AG10803 (cell line): Measurements from ENCODE around the gene CTRB1.

Experiments used
- DNase-seq: peaks from one replicate; pipeline ENCODE4 v3.0.0; 2010; ENCODE audit warnings: low read depth
- H3K4me3 ChIP-seq: 2 replicates; pipeline ENCODE4 v1.5.1; 2011; ENCODE audit warnings: mild to moderate bottlenecking, low read length, control low read depth
- TF ChIP-seq, protein P1 (sequence below): conservative IDR thresholded peaks from 2 replicates; pipeline ENCODE4 v1.5.1; 2011; ENCODE audit warnings: mild to moderate bottlenecking, low read length, control low read depth, inconsistent platforms

The CTRB1 gene

DNA sequence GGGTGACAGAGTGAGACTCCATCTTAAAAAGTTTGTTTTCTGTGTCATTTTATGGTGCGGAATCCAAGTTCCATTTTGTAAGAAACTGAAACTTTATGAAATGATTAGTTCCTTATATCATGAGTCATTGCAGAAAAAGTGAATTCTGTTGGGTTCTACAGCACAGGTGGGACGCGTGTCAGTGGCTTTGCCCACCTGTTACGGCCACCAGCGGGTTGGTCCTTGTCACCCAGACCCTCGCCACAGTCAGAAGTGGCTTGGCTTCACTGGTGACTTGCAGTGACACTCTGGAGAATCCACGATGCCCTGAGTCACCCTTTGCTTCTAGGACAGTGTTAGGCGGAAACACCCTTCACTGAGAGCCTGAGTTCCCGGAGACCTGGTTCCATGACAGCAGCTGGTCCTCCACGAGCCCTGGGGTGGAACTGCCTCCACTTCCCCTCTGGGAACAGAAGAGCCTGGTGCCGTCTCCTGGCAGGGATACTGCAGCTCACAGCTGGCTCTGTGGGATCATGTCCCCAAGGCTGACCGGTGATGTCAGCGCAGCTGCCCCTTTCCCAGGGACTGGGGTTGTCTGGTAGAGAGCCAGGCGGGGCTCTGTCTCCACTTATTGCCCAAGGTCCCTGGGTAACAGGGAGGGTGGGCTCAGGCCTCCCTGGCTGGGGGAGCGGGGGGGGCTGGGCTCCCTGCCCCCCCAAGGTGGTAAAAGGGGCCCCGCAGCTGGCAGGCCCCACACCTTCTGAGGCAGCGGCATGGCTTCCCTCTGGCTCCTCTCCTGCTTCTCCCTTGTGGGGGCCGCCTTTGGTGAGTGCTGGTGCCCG, at the start of gene CTRB1:
CTRB1 (plus strand) TSS at position 733 of the 821 bp plus-strand sequence; CDS start at position 753, 20 bp downstream.
- H3K4me3 ChIP-seq = no peak within 1 kb of the TSS
- TF ChIP-seq, protein P1, sequence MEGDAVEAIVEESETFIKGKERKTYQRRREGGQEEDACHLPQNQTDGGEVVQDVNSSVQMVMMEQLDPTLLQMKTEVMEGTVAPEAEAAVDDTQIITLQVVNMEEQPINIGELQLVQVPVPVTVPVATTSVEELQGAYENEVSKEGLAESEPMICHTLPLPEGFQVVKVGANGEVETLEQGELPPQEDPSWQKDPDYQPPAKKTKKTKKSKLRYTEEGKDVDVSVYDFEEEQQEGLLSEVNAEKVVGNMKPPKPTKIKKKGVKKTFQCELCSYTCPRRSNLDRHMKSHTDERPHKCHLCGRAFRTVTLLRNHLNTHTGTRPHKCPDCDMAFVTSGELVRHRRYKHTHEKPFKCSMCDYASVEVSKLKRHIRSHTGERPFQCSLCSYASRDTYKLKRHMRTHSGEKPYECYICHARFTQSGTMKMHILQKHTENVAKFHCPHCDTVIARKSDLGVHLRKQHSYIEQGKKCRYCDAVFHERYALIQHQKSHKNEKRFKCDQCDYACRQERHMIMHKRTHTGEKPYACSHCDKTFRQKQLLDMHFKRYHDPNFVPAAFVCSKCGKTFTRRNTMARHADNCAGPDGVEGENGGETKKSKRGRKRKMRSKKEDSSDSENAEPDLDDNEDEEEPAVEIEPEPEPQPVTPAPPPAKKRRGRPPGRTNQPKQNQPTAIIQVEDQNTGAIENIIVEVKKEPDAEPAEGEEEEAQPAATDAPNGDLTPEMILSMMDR = no peak
- no peak for DNase-seq

DNA sequence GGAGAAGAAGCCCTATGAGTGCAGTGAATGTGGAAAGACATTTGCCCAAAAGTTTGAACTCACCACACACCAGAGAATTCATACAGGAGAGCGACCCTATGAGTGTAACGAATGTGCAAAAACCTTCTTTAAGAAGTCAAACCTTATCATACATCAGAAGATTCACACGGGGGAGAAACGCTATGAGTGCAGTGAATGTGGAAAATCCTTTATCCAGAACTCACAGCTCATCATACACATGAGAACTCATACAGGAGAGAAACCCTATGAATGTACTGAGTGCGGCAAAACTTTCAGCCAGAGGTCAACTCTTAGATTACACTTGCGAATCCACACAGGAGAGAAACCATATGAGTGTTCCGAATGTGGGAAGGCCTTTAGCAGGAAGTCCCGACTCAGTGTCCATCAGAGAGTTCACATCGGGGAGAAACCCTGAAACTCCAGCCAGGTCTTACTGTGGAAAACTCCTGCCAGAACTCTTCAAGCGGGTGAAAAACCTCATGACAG, 48.8 kb upstream of the CTRB1 start:
- no peak for DNase-seq
- TF ChIP-seq, protein P1 = no peak
- H3K4me3 ChIP-seq = no peak overlapping the region

DNA sequence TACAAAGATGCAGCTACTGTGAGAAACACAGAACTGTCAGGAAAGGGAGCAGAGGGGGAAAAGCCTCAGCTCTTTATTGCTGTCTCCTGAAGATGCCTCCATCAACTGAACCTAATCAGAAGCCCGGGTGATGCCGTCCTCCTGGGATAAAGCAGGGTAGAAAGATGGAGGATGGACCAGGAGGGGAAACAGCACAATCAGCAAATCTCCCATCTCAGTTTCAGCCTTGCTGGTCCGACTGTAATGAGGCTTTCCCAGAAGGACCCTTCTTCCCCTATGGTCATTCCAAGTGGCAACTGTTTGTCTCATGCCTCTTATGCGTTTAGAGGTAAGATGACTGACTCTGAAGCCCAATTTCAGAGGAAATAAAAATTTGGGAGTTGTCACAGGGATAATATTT, 46.2 kb upstream of the CTRB1 start:
- DNase-seq = no peak
- TF ChIP-seq, protein P1 = no peak
- H3K4me3 ChIP-seq = no peak overlapping the region

DNA sequence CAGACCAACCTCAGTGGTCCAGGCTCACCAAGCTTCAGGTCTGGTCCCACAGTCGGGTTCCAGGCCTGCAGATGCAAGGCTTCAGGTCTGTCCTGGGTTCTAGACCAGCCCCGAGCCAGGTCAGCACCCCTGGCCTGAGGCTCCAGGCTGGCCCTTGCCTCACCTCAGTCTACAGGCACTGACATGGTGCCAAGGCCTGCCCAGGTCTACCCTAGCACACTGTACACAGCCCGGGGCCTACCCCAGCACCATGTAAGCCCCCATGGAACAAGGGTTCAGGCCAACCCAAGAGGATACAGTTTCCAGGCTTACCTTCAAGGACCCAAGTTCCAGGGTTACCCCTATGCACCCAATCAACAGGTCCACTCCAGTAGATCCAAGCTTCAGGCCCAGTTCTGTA, 43.7 kb upstream of the CTRB1 start:
- TF ChIP-seq, protein P1 = no peak
- no peak overlapping the region for H3K4me3 ChIP-seq
- DNase-seq = no peak

DNA sequence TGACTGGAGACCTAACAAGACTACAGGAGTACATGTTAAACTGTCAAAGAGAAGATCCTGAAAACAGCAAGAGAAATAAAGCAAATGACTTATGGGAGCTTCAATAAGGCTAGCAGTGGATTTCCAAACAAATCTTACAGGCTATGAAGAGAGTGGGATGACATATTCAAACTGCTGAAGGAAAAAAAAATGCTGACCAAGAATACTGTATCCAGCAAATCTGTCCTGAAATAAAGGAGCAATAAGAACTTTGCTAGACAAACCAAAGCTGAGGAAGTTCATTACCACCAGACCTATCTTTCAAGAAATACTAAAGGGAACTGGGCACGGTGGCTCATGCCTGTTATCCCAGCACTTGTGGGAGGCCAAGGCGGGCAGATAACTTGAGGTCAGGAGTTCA, 41.9 kb upstream of the CTRB1 start:
- H3K4me3 ChIP-seq = no peak overlapping the region
- DNase-seq = no peak
- TF ChIP-seq, protein P1 = no peak

DNA sequence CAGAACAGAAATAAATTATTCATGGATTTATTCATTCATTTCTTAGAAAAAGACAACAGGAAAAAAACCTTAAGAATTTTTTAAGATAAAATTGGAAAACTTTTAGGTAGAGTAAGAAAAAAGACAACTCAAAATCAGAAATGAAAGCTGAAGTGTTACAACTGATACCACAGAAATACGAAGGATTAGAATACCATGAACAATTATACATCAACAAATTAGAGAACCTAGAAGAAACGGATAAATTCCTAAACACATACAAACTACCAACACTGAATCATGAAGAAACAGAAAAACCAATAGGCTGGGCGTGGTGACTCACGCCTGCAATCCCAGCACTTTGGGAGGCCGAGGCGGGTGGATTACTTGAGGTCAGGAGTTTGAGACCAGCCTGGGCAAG, 39.6 kb upstream of the CTRB1 start:
- no peak overlapping the region for H3K4me3 ChIP-seq
- DNase-seq = no peak
- TF ChIP-seq, protein P1 = no peak

DNA sequence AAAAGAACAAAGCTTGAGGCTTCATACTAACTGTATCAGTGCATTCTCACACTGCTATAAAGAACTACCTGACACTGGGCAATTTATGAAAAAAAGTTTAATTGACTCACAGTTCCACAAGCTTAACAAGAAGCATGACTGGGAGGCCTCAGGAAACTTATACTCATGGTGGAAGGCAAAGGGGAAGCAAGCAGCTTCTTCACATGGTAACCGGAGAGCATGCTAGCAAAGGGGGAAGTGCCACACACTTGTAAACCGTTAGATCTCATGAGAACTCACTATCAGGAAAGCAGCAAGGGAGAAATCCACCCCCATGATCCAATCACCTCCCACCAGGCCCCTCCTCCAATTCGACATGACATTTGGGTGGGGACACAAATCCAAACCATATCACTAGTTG, 37.2 kb upstream of the CTRB1 start:
- DNase-seq = no peak
- TF ChIP-seq, protein P1 = no peak
- no peak overlapping the region for H3K4me3 ChIP-seq
